GM11168 (cell line): ENCODE data around the gene LYZL6.
"Not testable (repeated sequence)": the region's sequence is repeated elsewhere in the genome, so short reads cannot be mapped to it uniquely, and the experiment has no call there.

ENCODE experiments used
- in situ Hi-C: fragments of 300-500 bp; cut with MboI; formaldehyde crosslinking; loops from one replicate; pipeline ENCODE4 v1.12.0; 2022; ENCODE audit warnings: low sequenced_read_pairs; ENCODE audit not compliant: unreplicated experiment

LYZL6 gene

DNA sequence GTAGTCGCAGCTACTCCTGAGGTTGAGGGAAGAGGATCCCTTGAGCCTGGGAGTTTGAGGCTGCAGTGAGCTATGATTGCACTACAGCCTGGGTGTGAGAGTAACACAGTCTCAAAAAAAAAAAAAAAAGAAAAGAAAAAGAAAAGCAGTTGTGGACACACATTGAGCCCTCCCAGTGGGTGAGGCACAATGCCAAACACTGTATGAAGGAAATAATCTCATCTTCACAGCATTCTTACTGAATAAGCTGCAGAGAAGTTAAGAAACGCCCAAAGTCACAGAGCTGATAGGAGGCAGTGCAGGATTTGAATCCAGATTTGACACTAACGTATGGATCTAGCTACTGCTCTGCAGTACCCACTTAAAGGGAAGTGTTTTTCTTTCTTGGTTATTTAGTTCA lies 5.9 kb upstream of the LYZL6 start:
- in situ Hi-C loops = no loop called here

- in situ Hi-C loops = no loop called here
Measured at GRCh38 chr17:35948092-35948491, 4.6 kb upstream of the LYZL6 start.

- in situ Hi-C loops = no loop called here
Measured at GRCh38 chr17:35947156-35947585, 3.7 kb upstream of the LYZL6 start.

DNA sequence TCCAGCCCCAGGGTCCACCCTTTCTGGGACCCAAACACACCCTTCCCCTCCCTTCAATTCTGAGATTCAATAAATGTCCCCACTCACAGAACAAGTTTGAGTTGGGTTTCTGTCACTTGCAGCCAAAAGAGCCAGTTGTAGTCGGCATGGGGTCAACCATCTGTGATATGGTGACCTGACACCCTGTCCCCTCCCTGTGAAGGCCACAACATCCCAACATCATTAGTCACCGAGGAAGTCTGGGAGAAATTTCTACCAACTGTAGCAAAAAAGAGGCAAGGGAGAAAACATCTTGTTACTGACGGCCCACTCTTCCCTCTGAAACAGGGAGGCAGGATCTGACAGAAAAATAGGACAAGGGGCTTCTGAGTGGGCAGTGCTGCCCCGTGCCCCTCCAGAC lies 638 bp upstream of the LYZL6 start:
- in situ Hi-C loops = no loop called here

GRCh38 chr17:35942588-35943186 lies 826 bp downstream of the LYZL6 start:
- in situ Hi-C loops = no loop called here

- in situ Hi-C loops = not testable (repeated sequence)
Measured at GRCh38 chr17:35938492-35938891, 5.0 kb downstream of the LYZL6 start.

- in situ Hi-C loops = no loop called here
Measured at GRCh38 chr17:35936063-35936462, 7.5 kb downstream of the LYZL6 start.

DNA sequence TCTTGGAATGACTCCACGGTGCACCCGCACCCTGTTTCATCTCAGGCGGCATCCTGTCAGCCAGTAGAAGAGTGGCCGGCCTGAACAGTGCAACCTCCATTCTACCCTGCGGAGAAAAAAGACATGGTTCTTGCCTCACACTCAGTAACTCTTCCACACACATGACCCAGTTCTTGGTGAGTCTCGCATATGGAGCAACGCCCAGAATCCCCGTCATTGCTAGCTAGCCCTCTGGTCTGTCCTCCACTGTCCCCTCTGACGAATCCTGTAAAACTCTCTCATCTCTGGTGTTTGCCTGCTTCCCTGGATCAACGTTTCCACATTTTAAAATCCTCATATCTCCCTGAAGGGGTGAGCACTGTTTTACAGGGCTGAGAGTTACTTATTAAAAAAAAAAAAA lies 8.8 kb downstream of the LYZL6 start:
- in situ Hi-C loops = no loop called here

DNA sequence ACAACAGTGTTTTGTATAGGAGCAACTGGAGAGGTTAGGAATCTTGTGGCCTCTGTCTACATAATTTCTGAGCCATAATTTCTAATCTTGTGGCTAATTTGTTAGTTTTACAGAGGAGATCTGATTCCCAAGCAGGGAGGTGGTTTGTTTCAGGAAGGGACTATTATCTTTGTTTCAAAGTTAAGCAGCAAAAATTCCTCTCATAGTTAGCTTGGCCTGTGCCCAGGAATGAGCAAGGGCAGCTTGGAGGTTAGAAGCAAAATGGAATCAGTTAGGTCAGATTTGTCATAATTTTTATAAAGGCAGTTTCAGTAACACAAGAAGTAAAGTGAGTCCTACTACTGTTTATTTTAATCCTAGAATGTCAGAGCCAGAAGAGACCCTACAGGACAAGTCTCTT lies 10.9 kb downstream of the LYZL6 start:
- in situ Hi-C loops = no loop called here

- in situ Hi-C loops = no loop called here
Measured at GRCh38 chr17:35931794-35932425, 11.6 kb downstream of the LYZL6 start.

- in situ Hi-C loops = no loop called here
Measured at GRCh38 chr17:35930211-35931065, 13.1 kb downstream of the LYZL6 start, which contains the start of gene RDM1. TSS of gene RDM1 (minus strand) at chr17:35930773. CDS start at chr17:35930727, 46 bp downstream.

DNA sequence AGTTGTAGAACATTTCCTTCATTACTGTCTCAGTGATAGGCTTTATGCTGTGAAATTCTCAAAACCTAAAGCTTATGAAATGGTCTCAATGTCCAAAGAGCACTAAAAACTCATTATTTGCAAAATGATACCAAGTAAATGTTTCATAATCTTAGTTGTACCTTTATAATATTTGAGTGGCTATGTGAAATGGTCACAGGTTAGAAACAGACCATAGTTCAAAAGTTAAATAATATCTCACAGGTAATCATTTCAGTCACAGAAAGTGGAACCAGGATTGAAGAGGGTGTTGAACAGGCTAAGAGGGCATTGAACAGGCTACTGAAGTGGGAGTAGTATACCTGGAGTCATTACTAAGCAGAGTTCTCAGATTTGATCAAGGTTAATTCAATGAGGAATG lies 15.8 kb downstream of the LYZL6 start:
- in situ Hi-C loops = no loop called here

DNA sequence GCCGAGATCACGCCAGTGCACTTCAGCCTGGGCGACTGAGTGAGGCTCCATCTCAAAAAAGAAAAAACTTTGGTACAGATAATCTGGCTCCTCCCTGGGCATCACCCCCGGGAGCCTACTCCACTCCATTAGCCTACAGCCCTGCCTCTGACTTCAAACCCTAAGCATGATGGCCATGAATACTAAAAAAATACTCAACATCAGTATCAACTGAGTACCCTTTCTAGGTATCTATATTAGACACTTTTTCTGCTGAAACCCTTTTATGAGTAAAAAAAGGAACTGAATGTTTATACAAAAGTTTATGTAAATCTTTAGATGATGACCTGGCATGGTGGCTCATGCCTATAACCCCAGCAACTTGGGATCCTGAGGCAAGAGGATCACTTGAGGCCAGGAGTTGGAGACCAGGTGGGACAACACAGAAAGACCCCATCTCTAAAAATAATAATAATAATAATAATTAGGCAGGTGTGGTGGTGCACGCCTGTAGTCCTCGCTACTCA lies 19.9 kb downstream of the LYZL6 start:
- in situ Hi-C loops = no loop called here

DNA sequence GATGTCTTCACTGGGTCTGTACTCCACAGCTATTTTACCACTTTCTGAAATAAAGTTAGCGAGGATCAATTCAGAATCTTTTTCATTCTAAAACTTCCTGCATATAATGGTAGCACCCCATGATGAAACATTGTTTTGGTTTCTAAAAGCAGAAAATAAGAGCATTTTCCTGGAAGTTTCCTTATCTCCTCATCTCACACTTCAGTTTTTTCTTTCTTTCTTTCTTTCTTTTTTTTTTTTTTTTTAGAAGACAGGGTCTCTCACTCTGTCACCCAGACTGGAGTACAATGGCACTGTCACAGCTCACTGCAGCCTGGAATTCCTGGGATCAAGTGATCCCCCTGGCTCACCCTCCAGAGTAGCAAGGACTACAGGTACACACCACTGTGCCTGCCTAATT lies 23.3 kb downstream of the LYZL6 start:
- in situ Hi-C loops = no loop called here

DNA sequence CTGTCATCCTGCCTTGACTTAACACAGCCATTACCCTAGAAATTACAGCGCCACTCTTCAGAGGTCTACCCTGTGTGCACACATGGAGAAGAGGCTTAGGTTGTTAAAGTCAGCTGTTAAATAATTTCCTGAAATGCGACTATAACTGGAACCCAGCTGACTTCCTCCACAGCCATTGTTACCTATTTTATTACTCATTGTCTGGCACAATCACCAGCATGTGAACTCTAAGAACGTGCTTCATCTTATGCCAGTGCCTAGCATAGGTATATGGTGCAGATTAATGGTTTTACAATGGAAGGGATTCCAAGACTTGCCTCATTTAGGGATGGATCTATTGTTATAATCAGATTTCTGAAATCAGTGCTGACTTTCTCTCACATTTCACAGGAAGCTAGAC lies 24.8 kb downstream of the LYZL6 start:
- in situ Hi-C loops = no loop called here

DNA sequence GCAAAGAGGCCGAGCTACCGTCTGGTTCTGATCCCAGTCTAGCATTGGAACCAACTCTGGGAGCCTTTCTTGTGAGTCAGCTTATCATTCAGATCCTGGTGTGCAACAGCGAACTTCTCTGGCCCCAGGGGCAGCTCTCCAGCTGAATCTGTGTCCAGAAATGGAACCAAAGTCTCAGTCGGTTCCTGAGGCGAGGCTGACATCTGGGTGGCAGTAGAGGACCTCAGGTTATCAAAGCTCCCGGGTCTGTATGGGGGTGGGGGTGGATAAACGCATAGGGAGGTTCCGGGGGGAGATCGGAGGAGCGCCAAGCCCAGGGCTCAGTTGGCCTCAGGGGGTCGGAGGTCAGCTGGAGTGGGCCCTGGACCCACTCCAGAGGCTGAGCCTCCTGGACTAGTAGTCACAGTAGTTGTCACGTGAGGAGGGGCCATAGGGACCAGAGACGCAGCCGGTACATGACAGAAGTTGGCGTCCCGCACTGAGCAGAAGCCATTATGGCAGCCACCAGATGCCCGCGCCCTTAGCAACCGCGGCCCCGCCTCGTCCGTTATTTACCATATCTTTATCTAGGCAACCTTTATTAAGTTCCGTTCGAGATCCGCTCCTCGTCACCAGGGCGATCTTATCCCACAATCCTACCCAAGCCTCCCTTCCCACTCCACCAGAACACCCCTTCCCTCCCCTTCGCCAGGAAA lies 25.8 kb downstream of the LYZL6 start:
- in situ Hi-C loops = no loop called here

DNA sequence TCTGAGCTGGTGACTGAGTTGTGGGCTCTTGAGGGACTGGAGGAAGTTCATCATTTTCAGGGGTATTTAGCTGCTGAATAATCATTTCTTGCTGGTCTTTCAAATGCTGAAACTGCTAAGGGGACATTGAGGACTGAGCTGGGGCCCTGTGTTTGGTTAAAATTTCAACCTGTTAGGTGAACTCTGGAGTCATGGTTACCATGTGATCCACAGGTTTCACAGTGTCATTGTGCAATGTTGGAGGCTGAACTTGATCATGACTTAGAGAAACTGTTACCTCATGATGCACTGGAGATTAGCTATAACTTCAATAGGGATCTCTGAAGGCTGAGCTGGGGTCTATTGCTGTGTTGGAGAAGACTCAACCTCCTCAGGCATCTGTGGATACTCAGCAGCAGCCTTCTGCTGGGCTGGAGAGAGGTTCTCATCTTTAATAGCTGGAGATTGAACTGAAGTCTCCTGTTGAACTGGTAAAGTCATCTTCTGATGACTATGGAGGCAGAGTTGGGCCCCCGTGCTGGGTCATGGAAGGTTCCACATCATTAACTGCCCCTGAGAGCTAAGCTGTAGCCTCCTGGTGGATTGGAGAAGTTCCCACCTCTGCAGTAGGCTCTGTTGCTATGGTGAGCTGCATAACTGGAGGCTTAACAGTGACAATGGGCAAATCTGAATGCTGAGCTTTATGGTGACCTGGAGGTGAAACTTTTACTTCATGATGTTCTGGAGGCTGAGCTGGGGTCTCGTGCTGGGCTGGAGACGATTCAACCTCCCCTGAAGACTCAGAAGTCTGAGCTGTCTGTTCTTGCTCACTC lies 28.2 kb downstream of the LYZL6 start:
- in situ Hi-C loops = no loop called here

DNA sequence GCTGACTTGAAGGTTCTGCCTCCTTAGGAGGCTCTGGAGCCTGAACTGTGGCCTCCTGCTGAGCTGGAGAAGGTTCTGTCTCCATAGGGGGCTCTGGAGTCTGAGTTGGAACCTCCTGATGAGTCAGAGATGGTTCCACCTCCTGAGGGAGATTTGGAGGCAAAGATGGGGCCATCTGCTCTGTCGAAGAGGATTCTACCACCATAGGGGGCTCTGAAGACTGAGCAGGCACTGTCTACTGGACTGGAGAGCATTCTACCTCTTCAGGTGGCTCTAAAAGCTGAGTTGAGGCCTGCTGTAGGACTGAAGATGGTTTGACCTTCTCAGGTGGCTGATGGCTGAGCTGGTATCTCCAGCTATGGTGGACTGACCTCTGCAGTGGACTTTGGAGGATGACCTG lies 29.2 kb downstream of the LYZL6 start:
- in situ Hi-C loops = no loop called here

DNA sequence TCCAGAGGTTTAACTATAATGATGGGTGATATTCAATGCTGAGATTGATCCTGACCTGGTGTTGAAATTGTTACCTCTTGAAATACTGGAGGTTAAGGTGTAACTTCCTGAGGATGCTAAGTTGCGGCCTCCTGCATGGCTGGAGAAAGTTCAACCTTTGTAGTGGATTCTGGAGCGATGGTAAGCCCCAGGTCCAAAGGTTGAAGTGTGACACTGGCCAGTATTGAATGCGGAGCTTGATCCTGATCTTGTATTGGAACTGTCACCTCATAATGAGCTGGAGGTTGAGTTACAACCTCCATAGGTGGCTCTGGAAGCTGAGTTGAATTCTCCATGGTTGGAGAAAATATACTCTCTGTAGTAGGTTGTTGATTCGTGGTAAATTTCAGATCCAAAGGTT lies 29.9 kb downstream of the LYZL6 start:
- in situ Hi-C loops = no loop called here

DNA sequence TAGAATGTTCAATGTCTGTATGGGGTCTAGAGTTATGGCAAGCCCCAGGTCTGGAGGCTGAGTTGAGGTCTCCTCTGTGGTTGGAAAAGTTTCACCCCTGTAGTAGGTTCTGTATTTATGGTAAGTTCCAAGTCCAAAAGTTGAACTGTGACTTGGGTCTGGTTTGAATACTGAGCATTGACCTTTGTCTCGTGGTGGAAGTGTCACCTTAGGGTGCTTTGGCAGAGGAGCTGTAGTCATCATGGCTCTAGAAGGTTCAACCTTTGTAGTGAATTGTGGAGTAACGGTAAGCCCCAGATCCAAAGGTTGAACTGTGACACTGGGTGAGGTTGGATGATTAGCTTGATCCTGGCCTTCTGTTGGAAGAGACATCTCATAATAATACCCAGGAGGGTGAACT lies 30.6 kb downstream of the LYZL6 start:
- in situ Hi-C loops = no loop called here
